Loucy (cell line): Measurements from ENCODE around the gene IL17RE.

Experiments
- CTCF ChIP-seq: fragments of 200-600 bp; sonication (generic); conservative IDR thresholded peaks from 2 replicates; pipeline ENCODE4 v1.5.1; 2014; ENCODE audit warnings: mild to moderate bottlenecking, antibody characterized with exemption, low read length
- EZH2phosphoT487 ChIP-seq: fragments of 200-600 bp; IDR thresholded peaks from 2 replicates; pipeline ENCODE4 v1.6.1; 2018; ENCODE audit warnings: antibody characterized with exemption, mild to moderate bottlenecking, moderate library complexity, borderline replicate concordance

- TF ChIP-seq CTCF: no peak
- no peak for TF ChIP-seq EZH2phosphoT487
These were observed 35.5 kb upstream of the IL17RE start for GRCh38 chr3:9867106-9867505.
